IMR-90 (cell line): ENCODE results near the gene CRYBB1. TPM values are rescaled to one million over a fixed set of nuclear protein-coding genes. Genes with fewer than 3 reads are reported as not detected.

ENCODE experiments used
- ATAC-seq: fragments of 200-7000 bp; cut with Tn5 transposase; 2 replicates; pipeline ENCODE4 v1.9.1; 2020; ENCODE audit warnings: low read depth, mild to moderate bottlenecking, moderate library complexity
- BruUV-seq: library from RNA; stranded (reverse); fragments of 400-500 nt; replicated peaks from 2 replicates; lab custom pipeline; 2021; lab: Mats Ljungman, UMichigan
- CTCF ChIA-PET: fragments of 300-600 bp; formaldehyde crosslinking; extraction: SDS; loops from one replicate; lab custom pipeline; 2021; ENCODE audit warnings: antibody characterized with exemption; lab: Yijun Ruan, JAX
- POLR2A ChIA-PET: fragments of 300-600 bp; sonication (Branson Sonifier 250); formaldehyde crosslinking; loops from one replicate; lab custom pipeline; 2022; ENCODE audit warnings: antibody characterized with exemption; ENCODE audit not compliant: unreplicated experiment; lab: Charles Lee
- DNase-seq: peaks from one replicate; pipeline ENCODE4 v3.0.0; 2013
- H2AFZ ChIP-seq: replicated peaks from 2 replicates; pipeline ENCODE3; 2013; ENCODE audit warnings: low read length, mild to moderate bottlenecking; ENCODE audit not compliant: poor library complexity
- H2AK5ac ChIP-seq: 2 replicates; pipeline ENCODE4 v1.6.1; 2013; ENCODE audit warnings: low read depth, low read length, inconsistent platforms
- H2AK9ac ChIP-seq: replicated peaks from 2 replicates; pipeline ENCODE3; 2013; ENCODE audit warnings: mild to moderate bottlenecking, low read depth, low read length, moderate library complexity; ENCODE audit not compliant: poor library complexity
- H2BK120ac ChIP-seq: 2 replicates; pipeline ENCODE4 v1.6.1; 2013; ENCODE audit warnings: low read depth, low read length, inconsistent platforms
- H2BK15ac ChIP-seq: 3 replicates; pipeline ENCODE4 v1.6.1; 2013; ENCODE audit warnings: low read depth, low read length, inconsistent platforms
- H2BK20ac ChIP-seq: 2 replicates; pipeline ENCODE4 v1.6.1; 2013; ENCODE audit warnings: low read depth, mild to moderate bottlenecking, inconsistent platforms, low read length, moderate library complexity
- H2BK5ac ChIP-seq: 2 replicates; pipeline ENCODE4 v1.6.1; 2013; ENCODE audit warnings: mild to moderate bottlenecking, low read depth, low read length, inconsistent platforms; ENCODE audit not compliant: poor library complexity, severe bottlenecking
- H3K14ac ChIP-seq: replicated peaks from 2 replicates; pipeline ENCODE4 v1.6.1; 2013; ENCODE audit warnings: low read depth, low read length, inconsistent platforms
- H3K18ac ChIP-seq: 2 replicates; pipeline ENCODE4 v1.6.1; 2013; ENCODE audit warnings: low read depth, low read length, control low read depth
- H3K23ac ChIP-seq: 2 replicates; pipeline ENCODE4 v1.6.1; 2013; ENCODE audit warnings: low read depth, low read length, inconsistent platforms
- H3K27ac ChIP-seq: 2 replicates; pipeline ENCODE4 v1.5.1; 2013; ENCODE audit warnings: mild to moderate bottlenecking, control low read depth, low read length; ENCODE audit not compliant: insufficient read depth
- H3K27me3 ChIP-seq: 2 replicates; pipeline ENCODE4 v1.6.1; 2013; ENCODE audit warnings: low read length; ENCODE audit not compliant: control insufficient read depth, insufficient read depth
- H3K36me3 ChIP-seq: 2 replicates; pipeline ENCODE4 v1.6.1; 2013; ENCODE audit warnings: low read length, mixed read lengths; ENCODE audit not compliant: control insufficient read depth, insufficient read depth
- H3K4ac ChIP-seq: 2 replicates; pipeline ENCODE4 v1.6.1; 2013; ENCODE audit warnings: low read depth, low read length, inconsistent platforms
- H3K4me1 ChIP-seq: 2 replicates; pipeline ENCODE4 v1.6.1; 2013; ENCODE audit warnings: low read length, mixed read lengths; ENCODE audit not compliant: control insufficient read depth, insufficient read depth
- H3K4me2 ChIP-seq: 2 replicates; pipeline ENCODE4 v1.6.1; 2013; ENCODE audit warnings: low read depth, mild to moderate bottlenecking, control low read depth, low read length, moderate library complexity
- H3K4me3 ChIP-seq: 2 replicates; pipeline ENCODE4 v1.5.1; 2013; ENCODE audit warnings: low read depth, mild to moderate bottlenecking, control low read depth, low read length, moderate library complexity; ENCODE audit not compliant: insufficient read depth
- H3K56ac ChIP-seq: 2 replicates; pipeline ENCODE4 v1.6.1; 2013; ENCODE audit warnings: low read length, inconsistent platforms; ENCODE audit not compliant: insufficient read depth; ENCODE audit errors: extremely low read depth
- H3K79me1 ChIP-seq, 2 experiments: 2 replicates each; pipeline ENCODE4 v1.6.1; 2013; ENCODE audit warnings: low read length in 2 of 2, inconsistent platforms in 1 of 2, low read depth in 1 of 2
- H3K9ac ChIP-seq: 2 replicates; pipeline ENCODE4 v1.6.1; 2013; ENCODE audit warnings: low read depth, low read length, control low read depth
- H3K9me1 ChIP-seq: 2 replicates; pipeline ENCODE4 v1.6.1; 2013; ENCODE audit warnings: low read length, inconsistent platforms; ENCODE audit not compliant: insufficient read depth
- H3K9me3 ChIP-seq: 2 replicates; pipeline ENCODE4 v1.6.1; 2013; ENCODE audit warnings: low read length; ENCODE audit not compliant: control insufficient read depth, insufficient read depth
- H4K20me1 ChIP-seq: 2 replicates; pipeline ENCODE4 v1.6.1; 2013; ENCODE audit warnings: low read length, inconsistent platforms; ENCODE audit not compliant: insufficient read depth
- H4K5ac ChIP-seq: 2 replicates; pipeline ENCODE4 v1.6.1; 2013; ENCODE audit warnings: mild to moderate bottlenecking, low read depth, low read length, control low read depth
- H4K8ac ChIP-seq, 2 experiments: 2 replicates each; pipeline ENCODE4 v1.6.1; 2013; ENCODE audit warnings: low read depth in 2 of 2, low read length in 2 of 2, control low read depth in 1 of 2, inconsistent platforms in 1 of 2
- H4K91ac ChIP-seq: 2 replicates; pipeline ENCODE4 v1.6.1; 2013; ENCODE audit warnings: low read depth, low read length, inconsistent platforms; ENCODE audit not compliant: insufficient read depth
- BHLHE40 ChIP-seq: fragments of 150-350 bp; IDR thresholded peaks from 2 replicates; pipeline ENCODE4 v1.6.1; 2016; ENCODE audit warnings: mild to moderate bottlenecking, low read depth, low read length
- CHD1 ChIP-seq: IDR thresholded peaks from 2 replicates; pipeline ENCODE4 v1.6.1; 2012; ENCODE audit warnings: low read depth, low read length, improper control_type of control experiment
- ELK1 ChIP-seq: fragments of 150-350 bp; IDR thresholded peaks from 2 replicates; pipeline ENCODE4 v1.6.1; 2016; ENCODE audit warnings: low read depth, mild to moderate bottlenecking, low read length, moderate library complexity, borderline replicate concordance
- FOS ChIP-seq: fragments of 150-350 bp; IDR thresholded peaks from 2 replicates; pipeline ENCODE4 v1.6.1; 2016; ENCODE audit warnings: low read depth, low read length
- MAFK ChIP-seq: IDR thresholded peaks from 2 replicates; pipeline ENCODE4 v1.6.1; 2012; ENCODE audit warnings: low read depth, low read length, improper control_type of control experiment
- MAZ ChIP-seq: IDR thresholded peaks from 2 replicates; pipeline ENCODE4 v1.6.1; 2012; ENCODE audit warnings: low read depth, mild to moderate bottlenecking, low read length, improper control_type of control experiment, moderate library complexity, borderline replicate concordance
- MXI1 ChIP-seq: IDR thresholded peaks from 2 replicates; pipeline ENCODE4 v1.6.1; 2012; ENCODE audit warnings: low read depth, mild to moderate bottlenecking, low read length, moderate library complexity, borderline replicate concordance
- NFE2L2 ChIP-seq: fragments of 150-350 bp; IDR thresholded peaks from 2 replicates; pipeline ENCODE4 v1.6.1; 2016; ENCODE audit warnings: low read depth, mild to moderate bottlenecking, low read length
- RAD21 ChIP-seq: IDR thresholded peaks from 2 replicates; pipeline ENCODE4 v1.6.1; 2012; ENCODE audit warnings: low read length, improper control_type of control experiment
- RCOR1 ChIP-seq: IDR thresholded peaks from 2 replicates; pipeline ENCODE4 v1.6.1; 2012; ENCODE audit warnings: mild to moderate bottlenecking, low read length, improper control_type of control experiment; ENCODE audit not compliant: insufficient replicate concordance
- USF2 ChIP-seq: fragments of 150-350 bp; IDR thresholded peaks from 2 replicates; pipeline ENCODE4 v1.6.1; 2017; ENCODE audit warnings: mild to moderate bottlenecking, antibody characterized with exemption, low read length, low read depth
- WGBS, 2 experiments: methylation state at CpG; one replicate each; pipeline versions ENCODE4 v1.1.5 to v1.1.7; 2013; ENCODE audit warnings: missing lambda C conversion rate in 2 of 2; ENCODE audit not compliant: insufficient read length in 1 of 2; ENCODE audit errors: extremely low coverage in 2 of 2; 5-methylcytosine and 5-hydroxymethylcytosine counted together
- dilution Hi-C: fragments of 300-500 bp; cut with HindIII; formaldehyde crosslinking; loops from one replicate; pipeline ENCODE4 v1.14.3; 2018; ENCODE audit warnings: low sequenced_read_pairs; ENCODE audit not compliant: unreplicated experiment
- in situ Hi-C: fragments of 300-500 bp; cut with MboI; formaldehyde crosslinking; loops from 3 replicates; pipeline ENCODE4 v1.14.3; 2019; ENCODE audit warnings: low sequenced_read_pairs, inconsistent platforms, mixed read lengths
- intact Hi-C: fragments of 100-400 bp; cut with micrococcal nuclease; formaldehyde crosslinking; loops from 2 replicates; pipeline ENCODE4 v1.10.0; 2022
- polyA plus RNA-seq, 3 experiments: library from polyadenylated mRNA; depleted of rRNA; stranded (reverse); fragments of >200 nt; gene quantifications; 2 replicates each; pipeline ENCODE4 v1.2.3, GENCODE V29; 2012; ENCODE audit warnings: low replicate concordance in 1 of 3
- total RNA-seq: library from RNA; depleted of rRNA; stranded (reverse); fragments of >200 nt; gene quantifications from 2 replicates; pipeline ENCODE4 v1.2.3, GENCODE V29; 2012

CRYBB1 gene
- total and polyA plus RNA-seq, 2 of the 4 experiments (the other 2 are of a cell fraction) = not detected

- no CpG with 5 or more reads among the region's 6 CpGs for WGBS, 2 experiments
- no peaks in the 10 kb centered on the region for H4K20me1 ChIP-seq
- no peak overlapping the region for H2BK120ac ChIP-seq
- no peak overlapping the region for H2BK15ac ChIP-seq
- no peak overlapping the region for H3K23ac ChIP-seq
- no peaks in the 10 kb centered on the region for H3K36me3 ChIP-seq
- no peak overlapping the region for H3K18ac ChIP-seq
- dilution Hi-C loops (no loop called here), intact Hi-C loops (no loop called here), in situ Hi-C loops (no loop called here)
- no peak overlapping the region for H3K4me2 ChIP-seq
- ChIA-PET POLR2A (no interaction called here), CTCF (interaction anchor here (0.6 kb wide), 1 partner anchor 46 kb away, joined by 3 read pairs; no protein-coding TSS in a partner anchor)
- H3K9me3 ChIP-seq = peaks cover 2% of the 10 kb centered on the region
- no peak overlapping the region for H2AK5ac ChIP-seq
- H4K8ac ChIP-seq = no peak overlapping the region
- H3K4me3 ChIP-seq = no peak overlapping the region
- H3K4me1 ChIP-seq = peaks cover 6% of the 10 kb centered on the region
- no peak overlapping the region for H4K91ac ChIP-seq
- no peak overlapping the region for H3K27ac ChIP-seq
- no peak overlapping the region for H3K56ac ChIP-seq
- peaks cover 3% of the 10 kb centered on the region; the same call in 1 of the 2 replicates for H3K9me1 ChIP-seq
- H3K14ac ChIP-seq = no peak overlapping the region
- DNase-seq (no peak), ATAC-seq (no peak)
- H4K5ac ChIP-seq = no peak overlapping the region
- no peak overlapping the region for H3K9ac ChIP-seq
- no peak overlapping the region for H2BK20ac ChIP-seq
- no peak overlapping the region for H2BK5ac ChIP-seq
- H3K27me3 ChIP-seq = peaks cover 56% of the 10 kb centered on the region
- no peak overlapping the region for H2AFZ ChIP-seq
- H3K4ac ChIP-seq = no peak overlapping the region
- H3K79me1 ChIP-seq = no peaks in the 10 kb centered on the region
- no TSS peak for BruUV-seq
- H2AK9ac ChIP-seq = no peak overlapping the region
- TF ChIP-seq FOS (no peak), ELK1 (no peak), RAD21 (no peak), NFE2L2 (no peak), RCOR1 (no peak), MAFK (no peak), USF2 (no peak), MXI1 (no peak), CHD1 (no peak), BHLHE40 (no peak), MAZ (no peak)
Measured at GRCh38 chr22:26648528-26649388, 30.9 kb upstream of the CRYBB1 start.
